DOHH2 (cell line): ENCODE data around the gene H1-8.
"Not testable (repeated sequence)": the region's sequence is repeated elsewhere in the genome, so short reads cannot be mapped to it uniquely, and the experiment has no call there.

Experiments
- EZH2phosphoT487 ChIP-seq: fragments of 200-600 bp; sonication (generic); IDR thresholded peaks from 2 replicates; pipeline ENCODE4 v1.6.1; 2017; ENCODE audit warnings: borderline replicate concordance, mild to moderate bottlenecking, antibody characterized with exemption, low read length, moderate library complexity, mixed read lengths
- TF ChIP-seq, protein P1 (sequence below): fragments of 200-600 bp; sonication (generic); IDR thresholded peaks from one replicate; pipeline ENCODE4 v1.5.1; 2014; ENCODE audit warnings: antibody characterized with exemption, mild to moderate bottlenecking, low read depth, low read length; ENCODE audit not compliant: poor library complexity, severe bottlenecking

DNA sequence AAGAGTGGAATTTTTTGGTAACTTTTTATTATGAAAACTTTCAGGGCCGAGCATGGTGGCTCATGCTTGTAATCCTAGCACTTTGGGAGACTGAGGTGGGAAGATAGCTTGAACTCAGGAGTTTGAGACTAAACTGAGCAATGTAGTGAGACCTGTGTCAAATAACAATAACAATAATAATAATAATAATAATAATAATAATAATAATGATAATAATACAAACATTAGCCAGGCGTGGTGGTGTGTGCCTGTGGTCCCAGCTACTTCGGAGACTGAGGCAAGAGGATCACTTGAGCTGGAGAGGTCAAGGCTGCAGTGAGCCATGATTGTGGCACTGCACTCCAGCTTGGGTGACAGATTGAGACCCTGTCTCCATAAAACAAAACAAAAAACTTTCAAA, 3.0 kb downstream of the H1-8 start:
- TF ChIP-seq, protein P1, sequence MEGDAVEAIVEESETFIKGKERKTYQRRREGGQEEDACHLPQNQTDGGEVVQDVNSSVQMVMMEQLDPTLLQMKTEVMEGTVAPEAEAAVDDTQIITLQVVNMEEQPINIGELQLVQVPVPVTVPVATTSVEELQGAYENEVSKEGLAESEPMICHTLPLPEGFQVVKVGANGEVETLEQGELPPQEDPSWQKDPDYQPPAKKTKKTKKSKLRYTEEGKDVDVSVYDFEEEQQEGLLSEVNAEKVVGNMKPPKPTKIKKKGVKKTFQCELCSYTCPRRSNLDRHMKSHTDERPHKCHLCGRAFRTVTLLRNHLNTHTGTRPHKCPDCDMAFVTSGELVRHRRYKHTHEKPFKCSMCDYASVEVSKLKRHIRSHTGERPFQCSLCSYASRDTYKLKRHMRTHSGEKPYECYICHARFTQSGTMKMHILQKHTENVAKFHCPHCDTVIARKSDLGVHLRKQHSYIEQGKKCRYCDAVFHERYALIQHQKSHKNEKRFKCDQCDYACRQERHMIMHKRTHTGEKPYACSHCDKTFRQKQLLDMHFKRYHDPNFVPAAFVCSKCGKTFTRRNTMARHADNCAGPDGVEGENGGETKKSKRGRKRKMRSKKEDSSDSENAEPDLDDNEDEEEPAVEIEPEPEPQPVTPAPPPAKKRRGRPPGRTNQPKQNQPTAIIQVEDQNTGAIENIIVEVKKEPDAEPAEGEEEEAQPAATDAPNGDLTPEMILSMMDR = not testable (repeated sequence)
- TF ChIP-seq EZH2phosphoT487 = not testable (repeated sequence)
